ENCODE measurements around the gene ITGA7. TPM values are rescaled to one million over a fixed set of nuclear protein-coding genes. Genes with fewer than 3 reads are reported as not detected.

Gene ITGA7
- total and polyA plus RNA-seq, 2 of the 8 experiments (the other 6 are each of a cell fraction or from before 2014, with no cell fraction given): 57.6 to 86.1 TPM

GRCh38 chr12:55651299-55651683, 56.4 kb downstream of the ITGA7 start:
- Histone ChIP-seq H2AK5ac (ENCODE audit: low read depth, low read length) (no peak overlapping the region), H2BK20ac (ENCODE audit: low read length) (no peak overlapping the region), H2AFZ (ENCODE audit: low read length) (0 out of 2 replicates have a peak overlapping the region, but pooled peaks have one; percentile 29), H3K4ac (replicated peaks; ENCODE audit: insufficient read length, low read depth, low read length) (no peak overlapping the region), H2BK5ac (ENCODE audit: low read depth, low read length) (no peak overlapping the region), H4K8ac (ENCODE audit: extremely low read depth, insufficient read depth, low read length) (no peak overlapping the region), H3K4me2 (ENCODE audit: insufficient read depth in 1 of 2, low read depth in 2 of 2, low read length in 2 of 2) (no peak overlapping the region), H4K20me1 (replicated peaks in 1 of 2; ENCODE audit: control insufficient read depth in 1 of 2, insufficient read depth in 2 of 2, low read length in 2 of 2) (no peaks in the 10 kb centered on the region), H2BK12ac (ENCODE audit: low read depth, low read length) (no peak overlapping the region), H4K5ac (ENCODE audit: insufficient read length, low read depth, low read length) (no peak overlapping the region), H3K4me1 (replicated peaks in 1 of 4; ENCODE audit: control insufficient read depth in 3 of 4, insufficient read depth in 4 of 4, low read length in 3 of 4) (peaks cover 0 to 5% (median 3%) of the 10 kb centered on the region in 4 experiments; a peak in 5 of 7 replicates), H2BK120ac (replicated peaks; ENCODE audit: low read depth, low read length) (no peak overlapping the region), H3K27ac (ENCODE audit: low read depth, low read length) (no peak overlapping the region), H3K79me2 (ENCODE audit: control insufficient read depth in 1 of 2, insufficient read depth in 2 of 2, low read length in 2 of 2) (no peaks in the 10 kb centered on the region), H3K56ac (replicated peaks; ENCODE audit: insufficient read length, low read depth, low read length) (no peak overlapping the region), H3K23ac (ENCODE audit: insufficient read length) (no peak overlapping the region), H3K14ac (ENCODE audit: insufficient read length) (no peak overlapping the region), H4K91ac (replicated peaks; ENCODE audit: insufficient read length, low read length) (no peak overlapping the region), H2BK15ac (ENCODE audit: low read length) (no peak overlapping the region), H3K9me3 (ENCODE audit: insufficient read depth in 2 of 2, low read depth in 1 of 2, low read length in 1 of 2) (peaks cover 8 to 14% of the 10 kb centered on the region in 2 experiments; a peak in 3 of 4 replicates), H3K79me1 (ENCODE audit: low read depth, low read length) (no peaks in the 10 kb centered on the region), H3K9ac (replicated peaks in 1 of 4; ENCODE audit: extremely low read depth in 1 of 4, low read depth in 3 of 4, low read length in 3 of 4) (no peak overlapping the region), H3K27me3 (replicated peaks in 1 of 4; ENCODE audit: control insufficient read depth in 3 of 4, extremely low read depth in 1 of 4, insufficient read depth in 3 of 4, low read length in 3 of 4) (no peaks in the 10 kb centered on the region), H3K18ac (ENCODE audit: extremely low read depth, low read length) (no peak overlapping the region; the same call in 1 of the 2 replicates), H3K23me2 (ENCODE audit: low read depth, low read length) (no peaks in the 10 kb centered on the region), H3K36me3 (ENCODE audit: control insufficient read depth in 2 of 4, insufficient read depth in 4 of 4, low read length in 3 of 4) (no peaks in the 10 kb centered on the region; a peak in 1 of 8 replicates), H3K4me3 (ENCODE audit: extremely low read depth in 1 of 4, insufficient read depth in 2 of 4, low read depth in 3 of 4, low read length in 4 of 4) (no peak overlapping the region)
- FAIRE-seq: no peak
- ChIA-PET POLR2A (ENCODE audit: partially characterized antibody) (no interaction called here), CTCF (ENCODE audit: partially characterized antibody) (no interaction called here)
- no peak for TF ChIP-seq SIRT6 (IDR thresholded peaks at IDR 0.05; ENCODE audit: low read length)
- TF ChIP-seq HDAC6 (IDR thresholded peaks at IDR 0.05; ENCODE audit: low read depth, low read length): no peak
- no peak for TF ChIP-seq KDM5A (IDR thresholded peaks at IDR 0.05; ENCODE audit: low read length)
- no peak for TF ChIP-seq GABPA (IDR thresholded peaks at IDR 0.05; ENCODE audit: borderline replicate concordance, insufficient read depth, low read length)
- TF ChIP-seq CHD2 (IDR thresholded peaks at IDR 0.05; ENCODE audit: low read length): no peak
- TF ChIP-seq SP4 (IDR thresholded peaks at IDR 0.05; ENCODE audit: low read length): no peak
- no peak for TF ChIP-seq SRF (IDR thresholded peaks at IDR 0.05; ENCODE audit: low read depth, low read length)
- no peak for TF ChIP-seq CTBP2 (IDR thresholded peaks at IDR 0.05; ENCODE audit: borderline replicate concordance, insufficient read depth, insufficient read length, low read length)
- no peak for TF ChIP-seq BACH1 (IDR thresholded peaks at IDR 0.05; ENCODE audit: low read length)
- 72% methylated on average over 5 of the region's 5 CpGs; no CpG with 5 or more reads in 1 of the 2 experiments for WGBS, 2 experiments (ENCODE audit: extremely low coverage in 1 of 2, insufficient coverage in 1 of 2, insufficient read length in 1 of 2, insufficient replicate concordance in 2 of 2, low coverage in 1 of 2, low lambda C conversion rate in 2 of 2, missing lambda C conversion rate in 1 of 2)
- DNase-seq (ENCODE audit: low read depth in 1 of 2, low spot score in 2 of 2): no peak
